ENCODE measurements around the gene DEFB124.
"Not testable (repeated sequence)": the region's sequence is repeated elsewhere in the genome, so short reads cannot be mapped to it uniquely, and the experiment has no call there.

The DEFB124 gene

DNA sequence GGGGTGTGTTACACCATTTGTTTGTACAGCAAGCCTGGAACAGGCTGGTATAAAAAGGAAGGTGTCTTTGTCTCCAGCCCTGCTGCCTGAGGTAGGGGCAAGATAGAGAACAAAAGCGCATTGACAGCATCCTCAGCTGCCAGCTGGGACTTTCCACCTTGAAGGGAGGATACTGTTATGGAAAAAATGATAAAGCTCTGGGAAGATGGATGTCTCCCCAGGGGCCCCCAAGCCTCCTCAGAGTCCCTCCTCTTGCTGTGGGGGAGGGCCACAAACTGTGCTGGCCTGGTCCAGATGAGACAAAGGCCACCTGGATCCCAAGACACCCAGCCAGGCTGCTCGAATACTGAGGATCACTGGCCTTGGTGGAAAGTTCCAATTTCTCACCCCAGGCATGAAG is 13.2 kb upstream of the DEFB124 start:
- no peak for DNase-seq (ENCODE audit: low spot score)

DNA sequence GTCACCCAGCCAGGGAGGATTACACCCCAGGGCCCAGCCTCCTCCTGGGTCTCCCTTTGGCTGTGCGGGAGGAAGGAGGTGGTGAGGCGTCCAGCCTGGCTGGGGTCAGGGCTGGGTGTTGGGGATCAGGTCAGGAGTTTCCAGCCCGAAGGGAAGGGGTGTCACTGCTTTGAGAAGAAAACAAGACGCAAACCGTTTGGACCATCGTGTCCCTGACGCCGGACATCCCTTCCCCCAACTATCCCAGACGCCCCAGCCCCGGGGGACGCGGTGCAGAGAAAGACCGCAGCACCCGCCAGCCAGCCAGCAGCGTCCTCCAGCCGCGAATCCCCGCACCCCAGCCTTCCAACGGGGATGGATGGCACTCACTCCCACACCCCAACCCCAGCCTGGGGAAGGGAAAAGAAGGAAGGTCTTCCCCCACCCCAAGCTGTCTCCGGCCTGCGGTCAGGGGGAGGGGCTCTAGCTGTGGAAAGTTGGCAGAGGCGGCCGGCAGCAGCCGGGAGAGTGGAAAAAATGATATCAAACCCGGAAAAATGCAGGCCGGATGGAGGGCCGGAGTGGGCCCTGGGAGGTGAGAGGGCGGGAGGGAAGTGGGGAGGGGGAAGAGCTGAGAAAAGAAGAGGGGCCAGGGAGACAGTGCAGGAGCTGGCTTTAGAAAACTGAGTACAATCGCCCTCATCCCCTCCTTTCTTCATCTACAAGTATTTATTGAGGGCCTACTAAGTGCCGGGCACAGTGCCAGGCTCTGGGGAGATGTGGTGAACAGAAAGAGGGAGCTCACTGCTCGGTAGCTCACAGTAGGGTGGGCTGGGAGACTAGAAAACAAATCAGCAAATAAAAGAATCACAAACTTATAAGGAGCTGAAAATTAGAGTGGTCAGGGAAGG is 10.8 kb upstream of the DEFB124 start:
- DNase-seq (ENCODE audit: low spot score), result no peak

DNA sequence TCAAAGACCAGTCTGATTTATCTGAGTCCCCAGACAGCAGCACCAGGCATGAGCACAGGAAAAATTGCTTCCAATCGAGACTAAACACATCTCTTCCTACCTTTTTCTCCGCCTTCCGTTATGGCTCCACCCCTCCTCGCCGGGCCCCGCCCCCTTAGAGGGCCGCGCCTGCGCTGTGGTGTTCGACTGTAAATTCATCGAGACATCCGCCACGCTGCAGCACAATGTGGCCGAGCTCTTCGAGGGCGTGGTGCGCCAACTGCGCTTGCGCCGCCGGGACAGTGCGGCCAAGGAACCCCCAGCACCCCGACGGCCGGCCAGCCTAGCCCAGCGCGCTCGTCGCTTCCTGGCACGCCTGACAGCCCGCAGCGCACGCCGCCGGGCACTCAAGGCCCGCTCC is 9.1 kb upstream of the DEFB124 start:
- DNase-seq (ENCODE audit: low spot score), result no peak

DNA sequence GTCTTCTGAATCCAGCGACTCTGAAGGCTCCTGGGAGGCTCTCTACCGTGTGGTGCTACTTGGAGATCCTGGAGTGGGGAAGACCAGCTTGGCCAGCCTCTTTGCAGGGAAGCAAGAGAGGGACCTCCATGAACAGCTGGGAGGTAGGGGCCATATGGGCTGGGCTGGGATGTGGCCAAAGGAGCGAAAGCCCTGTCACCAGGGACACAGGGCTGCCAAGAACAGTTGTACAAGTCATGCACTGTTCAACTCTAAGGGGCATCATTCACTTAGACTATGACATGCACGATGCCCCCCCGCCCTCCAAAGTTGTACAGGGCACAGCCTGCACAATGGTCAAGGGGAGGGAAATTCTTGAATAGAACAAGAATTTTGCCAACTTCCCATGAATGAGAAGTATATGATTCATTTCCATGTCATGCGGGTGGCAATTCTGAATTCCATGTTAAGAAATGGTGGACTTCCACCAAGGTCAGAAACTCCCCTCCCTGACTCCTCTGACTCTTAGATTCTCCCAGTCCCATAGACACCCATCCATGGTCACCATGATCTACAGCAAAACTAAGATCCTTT is 1.8 kb upstream of the DEFB124 start:
- DNase-seq (ENCODE audit: low spot score), result no peak

DNA sequence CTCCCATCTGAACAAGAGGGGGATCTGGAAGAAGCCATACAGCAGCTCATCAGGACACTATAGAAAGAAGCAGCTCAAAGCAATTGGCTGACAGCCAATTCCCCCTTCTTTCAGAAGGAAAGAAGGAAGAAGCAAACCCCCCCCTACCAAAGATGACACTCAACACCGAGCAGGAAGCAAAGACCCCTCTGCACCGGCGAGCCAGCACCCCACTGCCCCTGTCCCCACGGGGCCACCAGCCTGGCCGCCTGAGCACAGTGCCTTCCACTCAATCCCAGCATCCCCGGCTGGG is 1.3 kb upstream of the DEFB124 start:
- DNase-seq (ENCODE audit: low spot score), result no peak

DNA sequence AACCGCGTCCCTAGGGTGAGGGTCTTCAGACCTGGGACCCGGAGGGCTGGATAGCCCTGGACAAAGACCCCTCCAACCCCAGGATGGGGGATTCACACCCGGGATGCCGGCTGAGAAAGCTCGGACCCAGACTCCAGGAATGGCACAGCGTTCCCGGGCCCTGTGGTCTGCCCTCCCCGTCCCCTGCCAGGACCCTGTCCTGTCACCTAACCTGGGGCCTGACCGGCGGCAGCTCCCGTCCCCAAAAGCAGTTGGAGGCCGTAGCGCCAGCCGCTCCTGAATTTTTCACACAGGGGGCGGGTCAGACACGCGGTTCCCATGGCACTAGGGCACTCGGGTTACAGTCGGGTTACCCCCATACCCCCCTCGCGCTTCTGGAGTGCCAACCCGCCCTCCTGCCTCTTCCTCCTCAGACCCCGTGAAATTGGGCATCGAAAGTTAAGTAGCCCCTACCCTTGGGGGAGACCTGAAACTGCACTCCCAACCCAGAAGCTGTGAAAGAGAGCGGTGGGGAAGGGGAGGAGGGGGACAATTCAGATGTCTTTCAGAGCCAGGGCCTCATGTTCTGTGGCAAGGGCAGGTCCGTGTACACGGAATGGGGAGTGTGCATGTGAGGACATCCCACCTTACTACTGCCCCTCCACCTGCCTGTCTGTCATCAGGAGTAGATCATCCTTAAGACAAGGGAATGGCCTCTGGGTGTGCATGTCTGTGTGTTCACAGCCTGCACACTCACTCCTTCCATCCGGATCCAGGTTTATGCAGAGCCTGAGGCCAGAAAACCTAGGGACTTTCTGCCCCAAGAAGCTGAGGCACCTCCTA is 756 bp upstream of the DEFB124 start:
- DNase-seq (ENCODE audit: low spot score), result no peak

DNA sequence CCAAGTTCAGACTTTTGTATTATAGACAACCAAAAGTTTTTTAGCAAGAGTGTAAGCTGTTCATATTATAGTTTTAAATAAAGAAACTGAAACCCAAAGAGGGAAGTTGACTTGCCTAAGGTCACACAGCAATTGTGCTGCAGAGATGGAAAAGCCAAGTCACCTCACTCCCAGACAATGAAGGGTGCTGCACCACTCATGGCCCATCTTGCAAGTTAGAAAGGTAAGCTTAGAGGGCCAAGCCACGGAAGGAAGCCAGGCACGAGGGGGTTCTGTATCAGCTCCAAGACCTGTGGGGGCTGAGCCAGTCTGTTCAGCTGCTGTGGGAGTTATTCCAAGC is 860 bp downstream of the DEFB124 start:
- DNase-seq (ENCODE audit: low spot score), result no peak

DNA sequence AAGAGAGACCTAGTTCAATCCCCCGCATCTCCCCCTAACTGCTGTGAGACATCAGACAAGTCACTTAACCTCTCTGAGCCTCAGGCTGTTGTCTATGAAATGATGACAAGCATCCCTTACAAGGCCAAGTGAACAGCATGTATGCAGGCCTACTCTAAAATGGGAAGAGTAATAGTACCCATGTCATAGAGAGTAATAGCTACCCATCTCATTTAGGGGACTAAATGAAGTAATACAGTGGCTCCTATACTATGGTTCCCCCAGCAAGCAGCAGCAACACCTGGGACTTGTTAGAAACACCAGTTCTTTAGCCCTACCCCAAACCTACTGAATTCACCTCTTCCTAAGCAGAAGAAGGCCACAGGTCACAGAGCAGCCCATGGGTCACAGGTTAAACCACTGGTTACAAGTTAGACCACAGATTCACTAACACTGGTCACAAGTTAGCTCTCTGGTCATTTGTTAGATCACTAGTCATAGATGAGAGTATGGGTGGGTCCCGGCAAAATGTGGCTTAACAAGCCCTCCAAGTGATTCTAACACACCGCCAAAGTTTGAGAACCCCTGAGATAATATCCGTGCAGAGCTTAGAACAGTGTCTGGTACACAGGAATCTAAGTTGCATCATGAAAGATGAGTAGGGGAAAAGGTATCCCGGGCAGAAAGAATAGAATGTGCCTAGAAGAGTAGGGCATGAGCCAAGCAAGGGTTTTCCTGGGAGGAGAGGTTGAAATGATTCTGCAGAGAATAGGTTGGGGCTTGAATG is 1.4 kb downstream of the DEFB124 start:
- DNase-seq (ENCODE audit: low spot score), result no peak

DNA sequence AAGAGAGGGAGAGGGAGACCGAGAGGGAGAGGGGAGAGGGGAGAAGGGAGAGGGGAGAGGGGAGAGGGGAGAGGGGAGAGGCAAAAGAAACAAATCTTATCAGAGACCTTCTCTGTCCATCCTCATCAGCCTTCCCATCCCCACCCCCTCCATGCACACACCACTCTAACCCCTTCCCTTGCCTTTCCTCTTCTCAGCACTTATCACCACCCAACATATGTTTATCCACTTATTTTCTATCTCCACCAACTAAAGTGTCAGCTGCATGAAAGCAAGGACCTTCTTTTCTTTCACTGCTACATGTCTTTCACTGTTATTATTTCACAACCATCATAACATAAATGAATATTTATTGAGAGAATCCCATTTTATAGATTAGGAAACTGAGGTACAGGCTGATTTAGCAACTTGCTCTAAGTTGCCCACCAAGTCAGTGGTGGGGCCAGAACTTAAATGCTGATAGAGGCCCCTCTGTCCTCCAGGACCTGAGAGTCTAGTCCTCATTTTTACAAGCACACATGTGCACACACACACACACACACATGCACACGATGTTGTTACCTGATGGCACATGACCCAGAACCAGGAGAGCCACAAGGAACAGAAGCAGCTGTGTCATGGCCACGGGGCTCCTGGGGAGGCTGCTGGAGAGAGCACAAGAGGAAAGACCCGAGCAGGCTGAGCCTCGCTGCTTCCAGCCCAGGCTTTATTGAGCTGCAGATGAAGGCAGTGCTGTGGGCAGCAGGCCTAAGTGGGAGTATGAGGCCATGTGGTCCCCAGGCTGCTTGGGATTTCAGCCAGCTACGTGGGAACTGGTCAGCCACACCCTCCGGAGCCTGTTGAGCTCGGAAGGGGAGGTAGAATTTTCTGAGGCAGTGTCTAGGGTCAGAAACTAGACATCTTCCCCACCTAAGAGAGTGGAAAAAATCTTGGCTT is 2.3 kb downstream of the DEFB124 start:
- no peak for DNase-seq (ENCODE audit: low spot score)

DNA sequence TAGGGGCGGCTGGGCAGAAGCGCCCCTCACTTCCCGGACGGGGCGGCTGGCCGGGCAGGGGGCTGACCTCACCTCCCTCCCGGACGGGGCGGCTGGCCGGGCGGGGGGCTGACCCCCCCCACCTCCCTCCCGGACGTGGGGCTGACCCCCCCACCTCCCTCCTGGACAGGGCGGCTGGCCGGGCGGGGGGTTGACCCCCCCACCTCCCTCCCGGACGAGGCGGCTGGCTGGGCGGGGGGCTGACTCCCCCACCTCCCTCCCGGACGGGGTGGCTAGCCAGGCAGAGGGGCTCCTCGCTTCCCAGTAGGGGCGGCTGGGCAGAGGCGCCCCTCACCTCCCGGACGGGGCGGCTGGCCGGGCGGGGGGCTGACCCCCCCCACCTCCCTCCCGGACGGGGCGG is 4.0 kb downstream of the DEFB124 start:
- not testable (repeated sequence) for DNase-seq (ENCODE audit: low spot score)

DNA sequence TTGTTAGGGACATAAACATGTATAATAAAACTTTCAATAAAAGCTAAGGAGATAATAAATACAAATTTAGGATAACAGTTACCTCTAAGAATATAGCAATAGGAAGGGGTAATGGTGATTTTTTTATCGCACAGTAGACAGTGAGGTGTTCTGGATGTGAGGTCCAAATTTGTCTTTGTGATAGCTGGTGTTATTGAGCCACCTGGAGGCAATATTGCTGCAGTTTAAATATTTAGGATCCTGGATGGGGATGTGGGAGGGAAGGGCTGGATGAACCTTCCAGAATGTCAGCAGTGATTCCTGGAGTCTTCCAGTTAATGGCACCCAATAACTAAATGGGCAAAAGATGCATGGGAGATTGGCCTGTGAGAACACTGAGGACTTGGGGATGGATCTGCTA is 20.6 kb downstream of the DEFB124 start:
- DNase-seq (ENCODE audit: low spot score), result no peak

DNA sequence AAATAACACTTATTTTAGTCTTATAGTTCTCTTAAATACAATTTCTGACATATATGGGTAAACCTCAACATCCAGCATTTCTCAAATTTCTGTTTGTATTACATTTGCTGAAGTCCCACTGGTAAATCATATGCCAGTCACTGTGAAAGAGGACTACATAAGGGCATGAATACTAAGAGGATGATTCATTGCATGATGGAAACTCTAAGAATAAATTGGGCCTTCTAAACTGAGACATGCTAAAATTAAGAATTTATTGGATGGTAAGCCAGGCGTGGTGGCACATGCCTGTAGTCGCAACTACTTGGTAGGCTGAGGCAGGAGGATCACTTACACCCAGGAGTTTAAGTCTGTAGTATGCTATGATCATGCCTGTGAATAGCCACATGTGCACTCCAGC is 22.4 kb downstream of the DEFB124 start:
- DNase-seq (ENCODE audit: low spot score), result no peak

DNA sequence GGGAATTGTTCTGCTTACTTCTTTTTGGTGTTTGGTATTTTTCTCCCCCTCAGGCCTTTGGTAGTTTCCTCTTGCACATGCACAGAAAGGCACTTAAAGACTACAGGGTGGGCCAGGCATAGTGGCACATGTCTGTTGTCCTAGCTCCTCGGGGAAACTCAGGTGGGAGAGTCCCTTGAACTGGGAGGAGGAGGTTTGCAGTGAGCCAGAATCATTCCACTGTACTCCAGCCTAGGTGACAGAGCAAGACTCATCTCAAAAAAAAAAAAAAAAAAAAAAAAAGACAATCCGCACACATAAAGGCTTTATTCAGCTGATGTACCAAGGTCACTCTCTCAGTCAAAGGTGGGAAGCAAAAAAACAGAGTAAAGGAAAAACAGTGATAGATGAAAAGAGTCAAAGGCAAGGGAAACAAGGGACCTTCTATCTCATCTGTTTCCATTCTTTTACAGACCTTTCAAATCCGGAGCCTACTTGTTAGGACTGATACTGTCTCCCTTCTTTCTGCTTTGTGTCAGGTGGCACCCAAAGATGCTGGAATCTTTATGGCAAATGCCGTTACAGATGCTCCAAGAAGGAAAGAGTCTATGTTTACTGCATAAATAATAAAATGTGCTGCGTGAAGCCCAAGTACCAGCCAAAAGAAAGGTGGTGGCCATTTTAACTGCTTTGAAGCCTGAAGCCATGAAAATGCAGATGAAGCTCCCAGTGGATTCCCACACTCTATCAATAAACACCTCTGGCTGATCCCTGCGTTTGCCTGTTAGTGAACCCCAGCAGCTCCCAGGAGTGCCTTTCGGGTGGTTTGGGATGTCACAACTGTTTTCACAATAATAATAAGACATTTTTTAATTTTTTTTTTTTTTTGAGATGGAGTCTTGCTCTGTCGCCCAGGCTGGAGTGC is 25.2 kb downstream of the DEFB124 start:
- DNase-seq (ENCODE audit: low spot score), result no peak

DNA sequence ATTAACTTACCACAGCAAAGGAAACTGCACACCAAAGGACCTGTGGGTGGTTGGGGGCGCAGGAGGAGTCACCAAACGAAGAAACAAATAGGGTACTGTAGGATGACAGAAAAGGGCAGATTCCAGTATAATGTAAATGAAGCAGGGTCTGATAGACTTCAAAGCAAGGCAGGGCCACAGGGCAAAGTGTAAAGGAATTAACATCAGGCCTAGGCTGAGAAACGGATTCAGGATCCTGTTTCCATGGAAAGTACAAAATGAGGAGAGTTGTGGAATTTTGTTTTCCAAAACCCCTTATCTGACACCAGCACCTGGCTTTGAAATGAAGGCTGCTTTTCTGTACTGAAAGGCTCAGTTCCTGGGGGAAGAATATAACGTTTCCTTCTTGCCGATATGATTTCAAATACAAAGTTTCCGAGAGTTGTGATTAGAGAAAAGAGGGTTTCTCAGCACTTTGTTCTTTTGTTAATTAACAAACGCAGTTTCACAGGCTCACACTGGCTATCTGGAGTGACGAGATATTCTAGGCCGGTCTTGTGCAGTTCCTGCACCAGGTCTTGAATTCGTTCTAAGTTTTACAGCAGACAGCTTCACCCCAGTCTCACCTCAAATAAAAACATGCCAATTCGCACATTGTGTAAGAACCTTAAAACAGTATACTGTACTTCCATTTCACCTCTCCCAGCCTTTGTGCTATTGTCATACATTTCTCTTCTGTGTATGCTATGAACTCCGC is 28.7 kb downstream of the DEFB124 start:
- no peak for DNase-seq (ENCODE audit: low spot score)

DNA sequence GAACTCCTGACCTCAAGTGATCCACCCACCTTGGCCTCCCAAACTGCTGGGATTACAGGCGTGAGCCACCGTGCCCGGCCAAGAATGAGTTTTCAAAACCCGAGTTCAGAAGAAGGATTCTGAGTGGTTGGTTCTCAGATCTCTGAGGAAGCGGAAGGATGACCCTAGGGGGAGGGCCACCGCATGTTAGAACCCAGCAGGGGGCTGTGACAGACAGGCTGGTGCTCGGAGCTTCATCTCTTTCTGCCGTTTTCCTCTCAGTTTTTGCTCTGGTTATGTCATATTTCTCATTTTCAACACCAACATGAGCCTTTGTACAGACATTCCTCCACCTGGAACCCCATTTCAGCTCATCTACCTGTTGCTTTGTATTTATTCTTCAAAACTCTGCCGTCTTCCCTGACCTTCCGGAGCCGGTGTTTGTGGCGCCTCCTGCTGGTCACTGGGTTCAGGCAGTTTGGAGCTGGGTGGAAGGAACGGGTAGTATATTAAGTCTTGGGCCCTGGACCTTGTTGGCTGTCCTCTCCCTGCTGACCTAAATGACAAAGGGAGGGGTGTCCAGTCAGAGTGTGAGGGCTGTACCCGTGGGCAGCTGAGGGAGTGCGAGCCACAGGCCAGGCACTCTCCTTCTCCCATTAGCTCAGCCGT is 34.8 kb downstream of the DEFB124 start, which contains the start of gene DEFB123:
DEFB123 (plus strand) TSS at position 621 of the 648 bp plus-strand sequence. CDS start 67 bp downstream, outside the sequence.
- DNase-seq (ENCODE audit: low spot score), result no peak

DNA sequence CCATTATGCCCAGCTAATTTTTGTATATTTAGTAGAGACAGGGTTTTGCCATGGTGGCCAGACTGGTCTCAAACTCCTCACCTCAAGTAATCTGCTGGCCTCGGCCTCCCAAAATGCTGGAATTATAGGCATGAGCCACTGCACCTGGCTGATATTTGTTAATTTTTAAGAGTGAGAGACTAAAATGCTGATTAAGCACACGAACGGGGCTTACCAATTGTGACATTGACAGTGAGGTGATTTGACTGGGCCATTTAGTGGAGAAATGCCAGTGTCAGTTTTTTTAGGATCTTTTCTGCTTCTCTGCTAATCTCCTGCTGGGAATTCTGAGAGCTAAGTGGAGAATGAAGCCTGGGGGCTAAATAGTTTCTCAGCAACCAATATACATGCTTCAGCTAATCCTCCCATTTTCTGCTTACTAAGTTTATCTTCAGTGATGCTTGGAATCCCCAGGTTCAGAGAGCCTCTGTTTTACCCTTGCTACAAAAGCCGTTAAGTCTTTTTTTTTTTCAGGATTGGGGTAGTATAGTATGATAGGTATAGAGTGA is 44.3 kb downstream of the DEFB124 start:
- DNase-seq (ENCODE audit: low spot score), result no peak

DNA sequence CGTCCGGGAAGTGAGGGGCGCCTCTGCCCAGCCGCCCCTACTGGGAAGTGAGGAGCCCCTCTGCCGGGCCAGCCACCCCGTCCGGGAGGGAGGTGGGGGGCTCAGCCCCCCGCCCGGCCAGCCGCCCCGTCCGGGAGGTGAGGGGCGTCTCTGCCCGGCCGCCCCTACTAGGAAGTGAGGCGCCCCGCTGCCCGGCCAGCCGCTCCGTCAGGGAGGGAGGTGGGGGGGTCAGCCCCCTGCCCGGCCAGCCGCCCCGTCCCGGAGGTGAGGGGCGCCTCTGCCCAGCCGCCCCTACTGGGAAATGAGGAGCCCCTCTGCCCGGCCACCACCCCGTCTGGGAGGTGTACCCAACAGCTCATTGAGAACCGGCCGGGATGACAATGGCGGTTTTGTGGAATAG is 47.4 kb downstream of the DEFB124 start:
- DNase-seq (ENCODE audit: low spot score), result not testable (repeated sequence)

DNA sequence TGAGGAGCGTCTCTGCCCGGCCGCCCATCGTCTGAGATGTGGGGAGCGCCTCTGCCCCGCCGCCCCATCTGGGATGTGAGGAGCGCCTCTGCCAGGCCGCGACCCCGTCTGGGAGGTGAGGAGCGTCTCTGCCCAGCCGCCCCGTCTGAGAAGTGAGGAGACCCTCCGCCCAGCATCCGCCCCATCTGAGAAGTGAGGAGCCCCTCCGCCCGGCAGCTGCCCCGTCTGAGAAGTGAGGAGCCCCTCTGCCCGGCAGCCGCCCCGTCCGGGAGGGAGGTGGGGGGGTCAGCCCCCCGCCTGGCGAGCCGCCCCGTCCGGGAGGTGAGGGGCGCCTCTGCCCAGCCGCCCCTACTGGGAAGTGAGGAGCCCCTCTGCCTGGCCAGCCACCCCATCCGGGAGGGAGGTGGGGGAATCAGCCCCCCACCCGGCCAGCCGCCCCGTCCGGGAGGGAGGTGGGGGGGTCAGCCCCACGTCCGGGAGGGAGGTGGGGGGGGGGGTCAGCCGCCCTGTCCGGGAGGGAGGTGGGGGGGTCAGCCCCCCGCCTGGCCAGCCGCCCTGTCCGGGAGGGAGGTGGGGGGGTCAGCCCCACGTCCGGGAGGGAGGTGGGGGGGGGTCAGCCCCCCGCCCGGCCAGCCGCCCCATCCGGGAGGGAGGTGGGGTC is 47.9 kb downstream of the DEFB124 start:
- DNase-seq (ENCODE audit: low spot score), result not testable (repeated sequence)
